ENCODE measurements around the gene ADGRG6. TPM values are rescaled to one million over a fixed set of nuclear protein-coding genes. Genes with fewer than 3 reads are reported as not detected.

ADGRG6 gene
- total RNA-seq, 1 donor from 2014 or later: 3.6 TPM

DNA sequence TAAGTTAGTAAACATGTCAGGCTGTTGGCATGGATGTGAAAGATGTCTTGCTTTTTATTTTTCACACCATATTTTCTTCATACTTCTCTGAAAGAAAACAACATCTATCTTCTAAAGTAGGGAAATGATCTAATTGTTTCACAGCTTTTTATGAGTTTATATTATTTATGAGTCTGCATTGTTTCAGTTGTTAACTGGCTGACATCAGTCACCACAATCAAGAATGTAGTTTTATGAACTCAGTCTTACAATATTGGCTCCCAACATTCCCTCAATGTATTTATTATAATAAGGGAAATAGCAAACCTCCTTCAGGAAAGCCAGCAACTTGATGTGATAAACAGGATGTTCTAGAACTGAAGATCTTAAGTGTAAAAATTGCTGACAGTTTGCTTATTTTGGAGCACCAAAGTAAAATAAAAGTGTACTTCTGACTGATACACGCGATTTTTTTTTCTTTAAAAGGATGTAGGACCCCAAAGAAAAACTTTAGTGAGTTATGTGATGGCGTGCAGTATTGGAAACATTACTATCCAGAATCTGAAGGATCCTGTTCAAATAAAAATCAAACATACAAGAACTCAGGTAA lies 106.0 kb downstream of the ADGRG6 start:
- Histone ChIP-seq H3K4me1 (peaks cover 8% of the 10 kb centered on the region), H3K27ac (replicated peaks) (no peak overlapping the region), H3K27me3 (ENCODE audit: low read depth) (no peaks in the 10 kb centered on the region), H3K4me3 (no peak overlapping the region), H3K9me3 (replicated peaks) (no peaks in the 10 kb centered on the region), H3K36me3 (no peaks in the 10 kb centered on the region)
- DNase-seq: no peak
- intact Hi-C loops (cut with micrococcal nuclease): no loop called here
- TF ChIP-seq, protein P1, sequence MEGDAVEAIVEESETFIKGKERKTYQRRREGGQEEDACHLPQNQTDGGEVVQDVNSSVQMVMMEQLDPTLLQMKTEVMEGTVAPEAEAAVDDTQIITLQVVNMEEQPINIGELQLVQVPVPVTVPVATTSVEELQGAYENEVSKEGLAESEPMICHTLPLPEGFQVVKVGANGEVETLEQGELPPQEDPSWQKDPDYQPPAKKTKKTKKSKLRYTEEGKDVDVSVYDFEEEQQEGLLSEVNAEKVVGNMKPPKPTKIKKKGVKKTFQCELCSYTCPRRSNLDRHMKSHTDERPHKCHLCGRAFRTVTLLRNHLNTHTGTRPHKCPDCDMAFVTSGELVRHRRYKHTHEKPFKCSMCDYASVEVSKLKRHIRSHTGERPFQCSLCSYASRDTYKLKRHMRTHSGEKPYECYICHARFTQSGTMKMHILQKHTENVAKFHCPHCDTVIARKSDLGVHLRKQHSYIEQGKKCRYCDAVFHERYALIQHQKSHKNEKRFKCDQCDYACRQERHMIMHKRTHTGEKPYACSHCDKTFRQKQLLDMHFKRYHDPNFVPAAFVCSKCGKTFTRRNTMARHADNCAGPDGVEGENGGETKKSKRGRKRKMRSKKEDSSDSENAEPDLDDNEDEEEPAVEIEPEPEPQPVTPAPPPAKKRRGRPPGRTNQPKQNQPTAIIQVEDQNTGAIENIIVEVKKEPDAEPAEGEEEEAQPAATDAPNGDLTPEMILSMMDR (IDR thresholded peaks at IDR 0.05; ENCODE audit: borderline replicate concordance): no peak

DNA sequence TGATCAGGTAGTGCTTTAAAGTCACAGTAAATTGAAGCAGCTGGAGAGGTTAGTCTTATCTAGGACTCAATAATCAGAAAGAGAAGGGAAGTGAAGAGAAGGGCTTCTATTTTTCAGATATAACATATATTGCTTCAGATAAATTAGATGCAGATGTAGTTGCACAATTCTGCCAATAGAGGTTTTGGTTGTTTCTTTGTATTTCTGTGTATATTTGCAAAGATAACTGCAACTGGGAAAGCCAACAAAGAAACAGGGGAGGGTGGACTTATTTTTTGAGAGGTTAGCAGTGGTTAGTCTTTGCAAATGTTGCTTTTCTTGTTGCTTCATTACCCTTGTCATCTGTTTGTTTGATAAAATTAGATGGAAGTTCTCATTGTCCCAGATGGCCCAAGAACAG lies 106.6 kb downstream of the ADGRG6 start:
- H3K4me3 ChIP-seq: no peak overlapping the region
- intact Hi-C loops (cut with micrococcal nuclease): no loop called here
- no peaks in the 10 kb centered on the region for H3K27me3 ChIP-seq (ENCODE audit: low read depth)

DNA sequence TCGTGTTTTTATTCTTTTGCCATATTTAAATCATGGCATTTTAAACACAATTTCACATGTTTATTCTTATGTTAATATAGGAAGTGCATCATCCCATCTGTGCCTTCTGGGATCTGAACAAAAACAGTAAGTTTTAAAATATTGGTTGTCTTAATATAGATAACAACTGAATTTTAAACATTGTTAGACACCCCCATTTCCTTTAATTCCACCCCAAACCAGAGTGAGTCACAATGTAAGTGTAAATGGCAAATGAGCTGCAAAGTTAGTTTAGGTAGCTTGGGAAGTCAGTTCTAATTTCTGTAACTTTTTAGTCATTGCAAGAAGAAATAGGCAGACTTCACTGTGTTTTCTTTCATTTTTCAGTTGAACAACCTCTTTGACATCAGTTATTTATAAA lies 108.0 kb downstream of the ADGRG6 start:
- intact Hi-C loops (cut with micrococcal nuclease): no loop called here
- H3K27ac ChIP-seq (replicated peaks): no peak overlapping the region
- H3K4me1 ChIP-seq: peaks cover 8% of the 10 kb centered on the region
- no peak overlapping the region for H3K4me3 ChIP-seq
- H3K9me3 ChIP-seq (replicated peaks): no peaks in the 10 kb centered on the region
- no peak for DNase-seq
- TF ChIP-seq, protein P1 (IDR thresholded peaks at IDR 0.05; ENCODE audit: borderline replicate concordance): no peak
- no peaks in the 10 kb centered on the region for H3K27me3 ChIP-seq (ENCODE audit: low read depth)
- no peaks in the 10 kb centered on the region for H3K36me3 ChIP-seq

More for the DNA sequence above, 106.6 kb downstream of the ADGRG6 start:
- H3K9me3 ChIP-seq (replicated peaks): no peaks in the 10 kb centered on the region
- H3K36me3 ChIP-seq: no peaks in the 10 kb centered on the region
- no peak overlapping the region for H3K27ac ChIP-seq (replicated peaks)
- TF ChIP-seq, protein P1 (IDR thresholded peaks at IDR 0.05; ENCODE audit: borderline replicate concordance): no peak
- H3K4me1 ChIP-seq: peaks cover 8% of the 10 kb centered on the region
- DNase-seq: no peak

DNA sequence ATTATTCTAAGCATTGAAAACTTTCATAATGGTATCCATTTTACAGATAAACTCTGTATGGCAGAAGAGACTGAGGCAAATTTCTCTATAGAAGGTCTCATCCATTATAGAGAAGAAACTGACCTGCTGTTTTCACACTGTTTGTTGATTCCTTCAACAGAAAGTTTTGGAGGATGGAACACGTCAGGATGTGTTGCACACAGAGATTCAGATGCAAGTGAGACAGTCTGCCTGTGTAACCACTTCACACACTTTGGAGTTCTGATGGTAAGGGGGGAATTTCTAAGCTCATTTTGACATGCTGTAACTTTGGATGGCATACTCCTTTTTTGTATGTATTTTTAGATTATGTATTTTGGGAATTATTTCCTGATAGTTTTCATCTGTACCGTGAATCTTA lies 109.3 kb downstream of the ADGRG6 start:
- no peak overlapping the region for H3K4me3 ChIP-seq
- no peaks in the 10 kb centered on the region for H3K36me3 ChIP-seq
- H3K27me3 ChIP-seq (ENCODE audit: low read depth): no peaks in the 10 kb centered on the region
- no peak for DNase-seq
- H3K4me1 ChIP-seq: peaks cover 3% of the 10 kb centered on the region
- intact Hi-C loops (cut with micrococcal nuclease): no loop called here
- TF ChIP-seq, protein P1 (IDR thresholded peaks at IDR 0.05; ENCODE audit: borderline replicate concordance): no peak
- no peaks in the 10 kb centered on the region for H3K9me3 ChIP-seq (replicated peaks)
- H3K27ac ChIP-seq (replicated peaks): no peak overlapping the region

- H3K4me3 ChIP-seq: no peak overlapping the region
- no peak for DNase-seq
- no peaks in the 10 kb centered on the region for H3K9me3 ChIP-seq (replicated peaks)
- TF ChIP-seq, protein P1 (IDR thresholded peaks at IDR 0.05; ENCODE audit: borderline replicate concordance): no peak
- H3K27ac ChIP-seq (replicated peaks): no peak overlapping the region
- H3K36me3 ChIP-seq: no peaks in the 10 kb centered on the region
- no peaks in the 10 kb centered on the region for H3K4me1 ChIP-seq
- no peaks in the 10 kb centered on the region for H3K27me3 ChIP-seq (ENCODE audit: low read depth)
- intact Hi-C loops (cut with micrococcal nuclease): no loop called here
Measured at GRCh38 chr6:142412241-142412640, 110.4 kb downstream of the ADGRG6 start.

Data from left ventricle myocardium inferior (tissue), 1 donor.